ENCODE measurements around the gene IL17REL.
"Not testable (repeated sequence)": the region's sequence is repeated elsewhere in the genome, so short reads cannot be mapped to it uniquely, and the experiment has no call there.

IL17REL gene

GRCh38 chr22:49954991-49955580, 57.5 kb downstream of the IL17REL start:
- no peak for DNase-seq

DNA sequence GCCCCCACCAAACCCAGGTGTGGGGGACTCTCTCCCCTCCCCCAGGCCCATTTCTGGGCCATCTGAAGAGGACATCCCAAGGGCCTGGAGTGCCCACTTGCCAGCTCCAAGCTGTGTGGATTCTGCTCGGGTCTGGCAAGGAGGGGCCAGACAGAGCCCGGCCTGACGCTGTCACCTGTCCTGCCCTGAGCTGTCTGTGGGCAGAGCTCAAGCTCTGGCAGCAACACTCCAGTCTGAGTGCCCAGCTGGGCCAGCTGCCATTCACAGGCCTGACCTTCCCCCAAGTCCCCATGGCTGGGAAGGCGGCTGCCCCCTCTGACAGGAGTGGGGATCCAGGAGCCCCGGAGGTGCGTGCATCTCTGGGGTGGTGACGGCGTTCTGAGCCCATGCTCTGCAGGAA, 58.2 kb downstream of the IL17REL start:
- DNase-seq: no peak

DNA sequence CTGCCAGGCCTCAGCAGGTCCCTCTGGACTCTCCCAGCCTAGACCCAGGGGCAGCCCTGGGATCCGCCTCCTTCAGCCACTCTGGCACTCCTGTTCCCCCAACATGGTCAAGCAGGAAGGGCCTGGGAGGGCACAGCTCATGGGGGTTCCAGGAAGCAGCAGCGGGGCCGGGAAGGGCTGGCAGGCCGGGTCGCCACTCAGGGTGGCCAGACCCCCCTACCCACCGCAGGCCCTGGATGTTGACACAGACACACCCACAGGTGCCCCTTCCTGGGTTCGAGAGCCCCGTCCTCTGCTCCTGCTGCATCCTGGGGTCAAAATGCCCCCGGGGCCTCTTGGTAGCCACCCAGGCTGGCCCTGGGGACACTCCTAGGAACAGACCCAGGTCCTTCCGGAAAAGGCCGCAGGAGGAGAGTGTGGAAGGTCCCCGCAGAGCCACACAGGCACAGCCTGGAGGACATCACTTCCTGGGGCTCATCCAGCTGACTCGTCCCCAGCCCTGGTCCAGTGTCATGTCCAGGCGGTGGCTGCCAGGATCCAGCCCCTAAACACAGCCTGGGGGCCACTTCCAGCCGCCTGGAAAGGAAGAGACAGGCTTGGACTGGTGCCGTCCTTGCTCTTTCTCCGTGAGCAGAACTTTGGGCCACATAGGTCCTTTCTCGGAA, 58.8 kb downstream of the IL17REL start:
- DNase-seq: no peak

GRCh38 chr22:49953027-49953679, 59.4 kb downstream of the IL17REL start:
- DNase-seq: no peak

DNA sequence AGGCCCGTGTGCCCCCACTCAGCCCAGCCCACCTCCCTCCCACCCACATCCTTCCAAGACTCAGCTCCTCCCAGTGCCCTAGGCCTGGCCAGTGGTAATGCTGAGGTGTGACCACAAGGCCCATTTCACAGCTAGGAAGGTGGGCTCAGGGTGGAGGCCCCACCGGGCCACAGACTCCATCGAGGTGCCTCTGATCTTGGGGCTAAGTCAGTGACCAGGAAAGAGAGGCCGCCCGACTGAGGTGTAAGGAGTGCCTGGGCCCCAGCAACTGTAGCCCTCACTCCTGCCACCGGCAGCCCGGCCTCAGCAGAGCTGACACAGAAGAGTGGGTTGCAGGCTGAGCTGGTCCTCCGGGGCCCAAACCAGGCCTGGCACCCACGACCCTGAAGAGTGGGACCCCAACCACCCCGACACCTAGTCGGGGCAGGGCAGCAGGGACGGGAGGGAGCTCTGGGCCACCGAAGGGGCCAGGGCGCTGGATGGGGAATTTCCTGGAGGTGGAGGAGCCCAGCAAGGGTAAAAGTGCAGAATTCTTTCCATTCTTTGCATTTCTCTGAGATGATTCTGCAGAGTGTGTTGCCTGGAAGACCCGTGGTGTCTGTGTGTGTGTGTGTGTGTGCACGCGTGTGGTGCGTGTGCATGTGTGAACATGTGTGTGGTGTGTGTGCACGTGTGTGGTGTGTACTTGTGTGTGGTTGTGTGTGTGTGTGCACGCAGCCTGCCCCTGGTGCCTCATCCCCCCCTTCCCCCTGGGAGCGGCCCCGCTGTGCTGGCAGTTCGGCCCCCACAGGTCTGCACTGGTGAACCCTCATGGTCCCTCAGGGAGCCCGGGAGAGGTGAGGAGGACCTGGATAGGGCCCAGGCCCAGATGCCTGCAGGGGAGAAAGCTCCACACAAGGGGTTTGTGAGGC, 60.3 kb downstream of the IL17REL start:
- no peak for DNase-seq

- no peak for DNase-seq
Observed at GRCh38 chr22:49951678-49951985, 60.9 kb downstream of the IL17REL start.

GRCh38 chr22:49951000-49951677, 61.4 kb downstream of the IL17REL start:
- DNase-seq: no peak

DNA sequence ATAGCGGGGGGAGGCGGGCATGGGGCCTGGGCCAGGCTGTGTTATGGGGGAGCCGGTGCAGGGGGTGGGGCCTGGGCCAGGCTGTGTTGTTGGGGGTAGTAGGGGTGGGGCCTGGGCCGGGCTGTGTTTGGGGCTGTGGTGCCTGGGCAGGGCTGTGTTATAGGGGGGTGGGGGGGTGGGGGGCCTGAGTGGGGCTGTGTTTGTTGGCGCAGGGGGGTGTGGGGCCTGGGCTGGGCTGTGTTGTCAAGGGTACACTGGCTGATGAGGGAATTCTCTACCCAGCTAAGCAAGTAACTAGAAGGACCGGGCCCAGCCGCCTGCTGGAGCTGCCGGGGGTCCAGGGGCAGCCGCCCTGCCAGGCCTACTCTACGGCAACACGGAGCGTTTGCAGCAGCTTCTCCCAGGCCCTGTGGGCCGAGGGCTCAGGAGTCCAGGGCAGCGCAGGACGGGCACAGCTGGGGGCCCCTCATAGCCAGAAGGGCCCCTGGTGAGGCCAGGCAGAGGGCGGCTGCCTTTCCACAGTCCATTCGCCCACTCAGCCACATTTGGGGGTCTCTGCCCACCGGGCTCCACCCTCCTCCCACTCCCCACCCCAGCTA, 62.1 kb downstream of the IL17REL start:
- no peak for DNase-seq

- no peak for DNase-seq
Observed at GRCh38 chr22:49949914-49950292, 62.7 kb downstream of the IL17REL start.

DNA sequence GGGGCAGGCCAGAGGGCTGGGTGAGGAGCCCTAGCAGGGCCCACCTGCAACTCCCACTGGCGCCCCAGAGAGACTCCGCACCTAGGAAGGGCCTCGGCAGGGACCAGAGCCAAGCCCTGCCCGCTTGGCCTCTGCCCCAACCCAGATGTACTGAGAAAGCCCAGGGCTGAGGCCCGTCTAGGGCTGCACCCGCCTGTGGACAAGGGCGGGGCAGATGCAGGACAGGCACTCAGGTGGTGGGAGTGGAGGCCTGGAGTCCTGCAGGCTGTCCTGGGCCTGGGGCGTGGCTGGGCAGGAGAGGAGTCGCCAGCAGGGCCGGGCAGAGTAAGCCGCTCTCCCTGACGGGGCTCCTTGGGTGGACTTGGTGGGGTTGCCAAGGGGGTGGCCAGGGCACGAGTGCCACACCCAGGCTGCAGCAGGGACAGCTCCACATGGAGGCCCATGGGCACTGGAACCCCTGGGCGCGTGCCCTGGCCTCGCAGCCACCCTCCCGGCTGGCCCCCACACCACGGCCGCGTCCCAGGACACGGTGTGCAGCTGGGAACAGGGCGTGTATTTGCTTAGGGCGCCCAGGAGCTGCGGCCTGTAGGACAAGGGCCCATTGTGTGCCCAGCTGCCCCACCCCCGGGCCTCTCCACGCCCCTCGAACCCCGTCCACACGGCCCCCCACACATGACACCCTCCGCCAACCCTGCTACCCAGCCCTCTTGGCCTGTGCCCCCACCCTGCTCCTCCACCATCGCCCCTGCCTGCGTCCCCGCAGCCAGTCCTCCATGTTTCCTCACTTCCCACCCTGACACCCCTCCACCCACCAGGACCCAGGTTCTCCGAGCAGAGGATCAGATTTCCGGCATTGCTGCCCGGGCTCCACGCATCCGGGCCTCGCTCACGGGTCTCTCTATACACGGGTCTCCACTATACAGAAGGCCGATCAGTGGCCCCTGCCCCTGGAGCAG, 63.3 kb downstream of the IL17REL start:
- DNase-seq: no peak

DNA sequence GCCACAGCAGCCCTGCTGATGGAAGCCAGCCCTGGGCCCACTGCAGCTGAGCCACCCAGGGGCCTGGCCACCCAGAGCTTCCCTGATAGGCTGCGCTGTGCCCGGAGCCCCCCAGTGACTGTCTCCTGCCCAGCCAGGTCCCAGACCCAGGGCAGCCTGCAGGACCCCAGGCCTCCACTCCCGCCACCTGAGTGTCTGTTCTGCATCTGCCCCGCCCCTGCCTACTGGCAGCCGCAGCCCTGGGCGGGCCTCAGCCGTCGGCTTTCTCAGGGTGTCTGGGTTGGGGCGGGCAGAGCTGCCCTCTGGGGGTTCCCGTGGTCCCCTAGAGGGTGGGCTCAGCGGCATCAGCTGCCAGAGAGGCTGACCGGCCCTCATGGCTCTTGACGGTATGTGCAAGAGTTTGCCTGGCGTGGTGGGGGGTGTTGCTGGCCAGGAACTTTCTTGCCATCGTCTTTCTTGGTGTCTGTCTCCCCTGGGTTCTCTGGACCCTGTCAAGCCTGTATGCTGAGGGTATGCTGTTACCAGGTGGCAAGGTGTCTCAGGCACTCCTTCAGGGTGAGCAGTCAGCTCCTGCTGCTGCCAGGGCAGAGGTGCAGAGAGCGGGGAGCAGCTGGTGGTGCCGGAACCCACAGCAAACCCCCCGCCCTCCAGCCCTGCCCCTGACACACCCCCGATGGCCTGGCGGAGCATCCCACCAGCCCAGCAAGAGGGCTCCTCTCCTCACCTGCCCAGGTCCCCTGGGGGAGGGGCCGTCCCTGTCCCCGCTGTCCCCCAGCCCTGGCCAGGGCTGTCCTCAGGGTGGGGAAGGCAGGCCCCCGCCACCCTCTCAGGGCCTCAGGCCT, 64.2 kb downstream of the IL17REL start:
- no peak for DNase-seq

DNA sequence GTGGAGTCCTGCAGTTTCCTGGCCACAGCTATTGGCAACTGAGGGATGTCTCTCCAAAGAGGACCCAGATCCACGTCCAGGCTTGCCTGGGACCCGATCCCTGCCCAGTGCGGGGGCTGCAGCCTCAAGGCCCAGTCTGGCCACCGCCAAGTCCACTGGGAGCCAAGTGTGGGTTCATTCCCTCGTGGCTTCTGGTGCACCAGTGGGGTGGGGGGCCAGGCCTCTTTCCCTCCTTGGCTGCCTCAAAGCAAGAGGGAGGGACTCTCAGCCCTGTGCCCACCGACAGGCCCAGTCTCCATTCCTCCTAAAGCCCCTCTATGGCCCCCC, 65.3 kb downstream of the IL17REL start:
- no peak for DNase-seq

- DNase-seq: no peak
Observed at GRCh38 chr22:49946612-49947295, 65.8 kb downstream of the IL17REL start.

- DNase-seq: not testable (repeated sequence)
Observed at GRCh38 chr22:49945042-49945794, 67.3 kb downstream of the IL17REL start.

Measured in NCI-H2081 treated with DMSO at 0.1 percent for 48 hours (cell line).